SK-N-SH treated with all-trans-retinoic acid at 6 μM for 48 hours (cell line): ENCODE results near the gene CDC14A.

Experiments
- ATAC-seq: fragments of 200-7000 bp; cut with Tn5 transposase; 3 replicates; pipeline ENCODE4 v1.9.1; 2020; ENCODE audit warnings: mild to moderate bottlenecking, moderate library complexity
- CREB5 ChIP-seq: fragments of 250-450 bp; sonication (Bioruptor Pico); IDR thresholded peaks from 2 replicates; pipeline ENCODE4 v1.5.1; 2020; ENCODE audit warnings: low read depth, mild to moderate bottlenecking, moderate library complexity
- CSRNP3 ChIP-seq: fragments of 250-450 bp; sonication (Bioruptor Pico); IDR thresholded peaks from 2 replicates; pipeline ENCODE4 v1.5.1; 2021; ENCODE audit warnings: mild to moderate bottlenecking, moderate library complexity
- PATZ1 ChIP-seq: fragments of 250-450 bp; sonication (Bioruptor Pico); IDR thresholded peaks from 2 replicates; pipeline ENCODE4 v1.8.0; 2020; ENCODE audit warnings: mild to moderate bottlenecking, moderate library complexity, borderline replicate concordance
- PPARA ChIP-seq: fragments of 250-450 bp; sonication (Bioruptor Pico); IDR thresholded peaks from 2 replicates; pipeline ENCODE4 v1.5.0; 2020; ENCODE audit warnings: mild to moderate bottlenecking, borderline replicate concordance
- RARB ChIP-seq: fragments of 250-450 bp; sonication (Bioruptor Pico); IDR thresholded peaks from 2 replicates; pipeline ENCODE4 v1.8.0; 2021; ENCODE audit warnings: mild to moderate bottlenecking, moderate library complexity
- SNAI2 ChIP-seq: fragments of 250-450 bp; sonication (Bioruptor Pico); IDR thresholded peaks from 2 replicates; pipeline ENCODE4 v1.5.0; 2020; ENCODE audit warnings: mild to moderate bottlenecking, moderate library complexity
- TCF4 ChIP-seq: fragments of 250-450 bp; sonication (Bioruptor Pico); IDR thresholded peaks from 2 replicates; pipeline ENCODE4 v1.8.0; 2021; ENCODE audit warnings: mild to moderate bottlenecking, moderate library complexity, borderline replicate concordance
- TSHZ2 ChIP-seq: fragments of 250-450 bp; sonication (Bioruptor Pico); IDR thresholded peaks from 2 replicates; pipeline ENCODE4 v1.5.0; 2020; ENCODE audit warnings: mild to moderate bottlenecking, moderate library complexity
- ZNF70 ChIP-seq: fragments of 450-650 bp; formaldehyde crosslinking; IDR thresholded peaks from 2 replicates; pipeline ENCODE4 v1.5.0; 2020; ENCODE audit warnings: mild to moderate bottlenecking, moderate library complexity
- ZNF8 ChIP-seq: fragments of 450-650 bp; formaldehyde crosslinking; IDR thresholded peaks from 2 replicates; pipeline ENCODE4 v1.5.0; 2020; ENCODE audit warnings: mild to moderate bottlenecking, moderate library complexity

The CDC14A gene

GRCh38 chr1:100479620-100480338, 127.5 kb downstream of the CDC14A start (continued):
- TF ChIP-seq PATZ1 (no peak), CREB5 (CRISPR knock-in tag) (no peak)

GRCh38 chr1:100481303-100481702, 129.0 kb downstream of the CDC14A start:
- TF ChIP-seq TSHZ2 (CRISPR knock-in tag) (peak; percentile 47; the same call in 1 of the 2 replicates), TCF4 (CRISPR knock-in tag) (peak; percentile 55; the same call in 1 of the 2 replicates), ZNF8 (no peak)
- peak; percentile 71 for ATAC-seq

GRCh38 chr1:100482167-100482566, 129.9 kb downstream of the CDC14A start:
- no peak for ATAC-seq
- no peak for TF ChIP-seq PATZ1
- TF ChIP-seq SNAI2 (CRISPR knock-in tag), result no peak
- no peak for TF ChIP-seq ZNF8
- TF ChIP-seq TSHZ2 (CRISPR knock-in tag), result no peak
- no peak for TF ChIP-seq PPARA (CRISPR knock-in tag)

- ATAC-seq, result no peak
Measured at GRCh38 chr1:100482748-100483147, 130.4 kb downstream of the CDC14A start.

More at GRCh38 chr1:100482748-100483147, 130.4 kb downstream of the CDC14A start:
- TF ChIP-seq ZNF8 (peak; percentile 57; the same call in 1 of the 2 replicates), ZNF70 (no peak), RARB (CRISPR knock-in tag) (no peak), CSRNP3 (no peak)
